Kidney (tissue), 14 donors: Measurements from ENCODE around the gene ANKRD53. TPM values are rescaled to one million over a fixed set of nuclear protein-coding genes. Genes with fewer than 3 reads are reported as not detected.
A peak's percentile ranks its signal among the peaks of the same experiment; 100 is the strongest.
"Not testable (repeated sequence)": the region's sequence is repeated elsewhere in the genome, so short reads cannot be mapped to it uniquely, and the experiment has no call there.

Experiments used
- DNase-seq, 5 donors: peaks; one replicate each; pipeline ENCODE4 v3.0.0-alpha.2; 2013 to 2020
- FAIRE-seq: peaks from 2 replicates; lab custom pipeline; 2012; peaks lifted over from hg19 to GRCh38; lab: Jason Lieb, UNC
- H3K27ac ChIP-seq, 2 donors: one replicate each; pipeline ENCODE4 v1.7.0; 2013; ENCODE audit warnings: low read depth in 2 of 2, low read length in 2 of 2, inconsistent platforms in 1 of 2
- H3K27me3 ChIP-seq: one replicate; pipeline ENCODE4 v1.7.1; 2013; ENCODE audit warnings: low read length, inconsistent platforms; ENCODE audit not compliant: control insufficient read depth, insufficient read depth
- H3K36me3 ChIP-seq, 3 donors: one replicate each; pipeline versions ENCODE4 v1.7.0 to v1.7.1; 2013; ENCODE audit warnings: low read length in 3 of 3, control low read depth in 1 of 3, inconsistent platforms in 1 of 3; ENCODE audit not compliant: insufficient read depth in 3 of 3, control insufficient read depth in 2 of 3
- H3K4me1 ChIP-seq, 3 donors: one replicate each; pipeline versions ENCODE4 v1.7.0 to v1.7.1; 2013; ENCODE audit warnings: low read length in 3 of 3, inconsistent platforms in 1 of 3, low read depth in 1 of 3; ENCODE audit not compliant: control insufficient read depth in 2 of 3, insufficient read depth in 2 of 3
- H3K4me3 ChIP-seq, 3 donors: one replicate each; pipeline versions ENCODE4 v1.7.0 to v1.8.1; 2013; ENCODE audit warnings: low read length in 3 of 3, control low read depth in 1 of 3, inconsistent platforms in 1 of 3
- H3K9ac ChIP-seq, 3 donors: one replicate each; pipeline versions ENCODE4 v1.7.0 to v1.7.1; 2013; ENCODE audit warnings: low read length in 3 of 3, control low read depth in 1 of 3, inconsistent platforms in 1 of 3
- H3K9me3 ChIP-seq, 3 donors: one replicate each; pipeline versions ENCODE4 v1.7.0 to v1.7.1; 2013; ENCODE audit warnings: low read length in 3 of 3, control low read depth in 1 of 3, inconsistent platforms in 1 of 3; ENCODE audit not compliant: control insufficient read depth in 2 of 3, insufficient read depth in 1 of 3
- intact Hi-C: fragments of 100-400 bp; cut with DNase I; formaldehyde crosslinking; loops from one replicate; pipeline ENCODE4 v1.11.1; 2022
- polyA plus RNA-seq: library from polyadenylated mRNA; stranded (reverse); fragments of 350-450 nt; fragmentation: Illumina TruSeq; extraction: RNeasy Lipid Tissue Mini Kit (QIAGEN cat#74804); gene quantifications from one replicate; pipeline ENCODE4 v1.2.3, GENCODE V29; 2014; ENCODE audit warnings: low read depth, low replicate concordance; ENCODE audit not compliant: insufficient read depth
- total RNA-seq: library from RNA; stranded (reverse); fragmentation: NEBNext Ultra II Directional; extraction: Animal tissue kit (Norgen Biotek cat#: 25700); gene quantifications from one replicate; pipeline ENCODE4 v1.2.1, GENCODE V29; 2021
- TF ChIP-seq, protein P1 (sequence below): IDR thresholded peaks from 3 replicates; pipeline ENCODE4 v1.5.1; 2012; ENCODE audit warnings: mild to moderate bottlenecking, moderate library complexity, borderline replicate concordance; ENCODE audit not compliant: insufficient read depth; ENCODE audit errors: extremely low read depth
- donor health status: control.
- donor health status: control.
- donor health status: control.
- donor health status: control.
- donor health status: control.
- donor health status: DM: yes; HTN: yes; CAD: no.
- donor health status: Normal renal cell carcinoma (clear cell type).

The ANKRD53 gene
- total and polyA plus RNA-seq, 2 donors from 2014 or later, result 1.3 to 2.1 TPM

DNA sequence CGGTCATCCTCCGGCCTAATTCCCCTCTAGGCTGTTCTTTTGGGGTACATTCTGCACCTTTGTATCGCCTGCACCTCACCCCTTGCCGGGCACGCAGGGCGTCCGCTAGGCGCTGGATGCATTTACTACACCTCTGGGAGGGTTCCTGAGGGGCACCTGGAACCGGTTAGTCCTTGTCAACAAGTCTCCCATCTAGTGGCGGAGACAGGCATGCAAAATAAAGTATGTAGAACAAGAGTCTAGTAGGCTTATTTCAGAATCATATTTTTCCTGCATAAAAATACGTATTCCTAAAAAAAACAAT, 16.9 kb downstream of the ANKRD53 start:
- peak overlapping the region; percentile 44 to 77 (median 48) for H3K9ac ChIP-seq
- peak in 4 of 5 donors; percentile 47 to 76 (median 64) for DNase-seq
- H3K27me3 ChIP-seq, result no peaks in the 10 kb centered on the region
- peaks cover 0 to 16% (median 14%) of the 10 kb centered on the region in 3 donors for H3K4me1 ChIP-seq
- H3K4me3 ChIP-seq, result peak overlapping the region; percentile 67 to 81 (median 71)
- no peak for FAIRE-seq
- peaks cover 0 to 6% (median 5%) of the 10 kb centered on the region in 3 donors for H3K36me3 ChIP-seq
- no peak overlapping the region for H3K27ac ChIP-seq
- TF ChIP-seq, protein P1, sequence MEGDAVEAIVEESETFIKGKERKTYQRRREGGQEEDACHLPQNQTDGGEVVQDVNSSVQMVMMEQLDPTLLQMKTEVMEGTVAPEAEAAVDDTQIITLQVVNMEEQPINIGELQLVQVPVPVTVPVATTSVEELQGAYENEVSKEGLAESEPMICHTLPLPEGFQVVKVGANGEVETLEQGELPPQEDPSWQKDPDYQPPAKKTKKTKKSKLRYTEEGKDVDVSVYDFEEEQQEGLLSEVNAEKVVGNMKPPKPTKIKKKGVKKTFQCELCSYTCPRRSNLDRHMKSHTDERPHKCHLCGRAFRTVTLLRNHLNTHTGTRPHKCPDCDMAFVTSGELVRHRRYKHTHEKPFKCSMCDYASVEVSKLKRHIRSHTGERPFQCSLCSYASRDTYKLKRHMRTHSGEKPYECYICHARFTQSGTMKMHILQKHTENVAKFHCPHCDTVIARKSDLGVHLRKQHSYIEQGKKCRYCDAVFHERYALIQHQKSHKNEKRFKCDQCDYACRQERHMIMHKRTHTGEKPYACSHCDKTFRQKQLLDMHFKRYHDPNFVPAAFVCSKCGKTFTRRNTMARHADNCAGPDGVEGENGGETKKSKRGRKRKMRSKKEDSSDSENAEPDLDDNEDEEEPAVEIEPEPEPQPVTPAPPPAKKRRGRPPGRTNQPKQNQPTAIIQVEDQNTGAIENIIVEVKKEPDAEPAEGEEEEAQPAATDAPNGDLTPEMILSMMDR, result peak; percentile 39
- intact Hi-C loops, result no loop called here
- no peaks in the 10 kb centered on the region for H3K9me3 ChIP-seq

GRCh38 chr2:70998885-70999284, 20.5 kb downstream of the ANKRD53 start:
- FAIRE-seq, intact Hi-C loops: not testable (repeated sequence)

DNA sequence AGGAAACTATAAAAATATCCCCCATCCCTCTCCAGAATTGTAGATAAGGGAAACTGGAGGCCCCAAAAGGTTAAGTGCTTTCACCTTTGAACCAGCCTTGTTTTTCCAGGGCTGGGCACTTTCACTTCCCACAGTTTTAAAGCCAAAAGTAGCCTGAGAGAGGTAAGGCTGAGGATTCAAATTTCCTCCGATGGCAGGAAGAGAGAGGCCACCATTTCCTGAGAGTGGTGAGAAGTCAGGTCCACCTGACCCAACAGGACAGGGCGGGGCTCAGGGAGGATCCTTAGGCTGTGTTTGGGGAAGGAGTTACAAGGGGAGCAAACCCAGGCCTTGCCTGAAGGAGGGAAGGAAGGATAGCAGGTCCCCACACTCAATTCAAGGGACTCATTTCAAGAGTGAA, 20.9 kb downstream of the ANKRD53 start:
- intact Hi-C loops, result no loop called here
- DNase-seq, result no peak
- no peaks in the 10 kb centered on the region for H3K9me3 ChIP-seq
- H3K27me3 ChIP-seq, result no peaks in the 10 kb centered on the region
- H3K9ac ChIP-seq, result no peak overlapping the region
- TF ChIP-seq, protein P1, result no peak
- H3K4me3 ChIP-seq, result no peak overlapping the region
- no peaks in the 10 kb centered on the region for H3K36me3 ChIP-seq
- no peak for FAIRE-seq
- no peak overlapping the region for H3K27ac ChIP-seq
- H3K4me1 ChIP-seq, result peaks cover 0 to 6% (median 0%) of the 10 kb centered on the region in 3 donors

More at GRCh38 chr2:70998885-70999284, 20.5 kb downstream of the ANKRD53 start:
- not testable (repeated sequence) for DNase-seq, H3K27ac ChIP-seq, H3K9ac ChIP-seq, H3K4me1 ChIP-seq, H3K36me3 ChIP-seq, H3K27me3 ChIP-seq, H3K9me3 ChIP-seq, H3K4me3 ChIP-seq

- DNase-seq, intact Hi-C loops, H3K27ac ChIP-seq, H3K4me1 ChIP-seq, H3K9ac ChIP-seq, H3K9me3 ChIP-seq, H3K36me3 ChIP-seq, H3K4me3 ChIP-seq, FAIRE-seq, H3K27me3 ChIP-seq: not testable (repeated sequence)
Measured at GRCh38 chr2:70999931-71000330, 21.5 kb downstream of the ANKRD53 start.
